GM19397 (cell line): ENCODE results near the gene NUDT8.
"Not testable (repeated sequence)": the region's sequence is repeated elsewhere in the genome, so short reads cannot be mapped to it uniquely, and the experiment has no call there.

Source experiments
- ATAC-seq: cut with Tn5 transposase; IDR thresholded peaks from one replicate; pipeline ENCODE4 v1.9.1; 2021; ENCODE audit warnings: mild to moderate bottlenecking, moderate library complexity; ENCODE audit not compliant: unreplicated experiment

NUDT8 gene

GRCh38 chr11:67630228-67630942, 648 bp upstream of the NUDT8 start:
- ATAC-seq: peak; percentile 50

- ATAC-seq: no peak
Observed at GRCh38 chr11:67628710-67629385, 889 bp downstream of the NUDT8 start.

- ATAC-seq: no peak
Observed at GRCh38 chr11:67627812-67628624, 1.7 kb downstream of the NUDT8 start.

- no peak for ATAC-seq
Observed at GRCh38 chr11:67627441-67627811, 2.3 kb downstream of the NUDT8 start.

- ATAC-seq: no peak
Observed at GRCh38 chr11:67626970-67627369, 2.8 kb downstream of the NUDT8 start.

GRCh38 chr11:67626131-67626833, 3.5 kb downstream of the NUDT8 start:
- ATAC-seq: not testable (repeated sequence)

- not testable (repeated sequence) for ATAC-seq
Observed at GRCh38 chr11:67623795-67624194, 5.9 kb downstream of the NUDT8 start.

- ATAC-seq: not testable (repeated sequence)
Observed at GRCh38 chr11:67622905-67623304, 6.8 kb downstream of the NUDT8 start.

- ATAC-seq: not testable (repeated sequence)
Observed at GRCh38 chr11:67621928-67622327, 7.8 kb downstream of the NUDT8 start.

GRCh38 chr11:67620621-67621020, 9.1 kb downstream of the NUDT8 start:
- ATAC-seq: not testable (repeated sequence)

- not testable (repeated sequence) for ATAC-seq
Observed at GRCh38 chr11:67619683-67620618, 9.8 kb downstream of the NUDT8 start.

GRCh38 chr11:67618901-67619659, 10.7 kb downstream of the NUDT8 start:
- ATAC-seq: not testable (repeated sequence)

- ATAC-seq: no peak
Observed at GRCh38 chr11:67617243-67617953, 12.3 kb downstream of the NUDT8 start.

- no peak for ATAC-seq
Observed at GRCh38 chr11:67616431-67617242, 13.1 kb downstream of the NUDT8 start.

GRCh38 chr11:67615728-67616430, 13.9 kb downstream of the NUDT8 start:
- no peak for ATAC-seq

- ATAC-seq: no peak
Observed at GRCh38 chr11:67614730-67615714, 14.7 kb downstream of the NUDT8 start.
